CD8-positive, alpha-beta memory T cell (primary cell): ENCODE data around the gene B3GAT3. TPM values are rescaled to one million over a fixed set of nuclear protein-coding genes. Genes with fewer than 3 reads are reported as not detected.

ENCODE experiments used
- CTCF ChIA-PET: fragments of 350-600 bp; sonication (Branson Sonifier 250); formaldehyde crosslinking; loops from one replicate; lab custom pipeline; 2021; ENCODE audit warnings: antibody characterized with exemption; lab: Charles Lee
- POLR2A ChIA-PET: fragments of 350-600 bp; sonication (Branson Sonifier 250); formaldehyde crosslinking; loops from one replicate; lab custom pipeline; 2021; ENCODE audit warnings: antibody characterized with exemption; lab: Charles Lee
- DNase-seq, 5 donors: peaks; one replicate each; pipeline versions ENCODE4 v3.0.0 to v3.0.0-alpha.2; 2020 to 2022; ENCODE audit warnings: mixed read lengths in 1 of 5
- H3K27ac ChIP-seq: one replicate; pipeline ENCODE4 v1.7.0; 2013; ENCODE audit warnings: low read depth, mild to moderate bottlenecking, low read length, moderate library complexity
- H3K27me3 ChIP-seq: 2 replicates; pipeline ENCODE4 v1.7.0; 2013; ENCODE audit warnings: low read length, mild to moderate bottlenecking; ENCODE audit not compliant: insufficient read depth, poor library complexity, severe bottlenecking
- H3K36me3 ChIP-seq: 2 replicates; pipeline ENCODE4 v1.7.0; 2013; ENCODE audit warnings: mild to moderate bottlenecking, low read length, moderate library complexity; ENCODE audit not compliant: insufficient read depth
- H3K4me1 ChIP-seq: 2 replicates; pipeline ENCODE4 v1.7.0; 2013; ENCODE audit warnings: mild to moderate bottlenecking, low read length, moderate library complexity; ENCODE audit not compliant: insufficient read depth
- H3K4me3 ChIP-seq: 2 replicates; pipeline ENCODE4 v1.7.0; 2013; ENCODE audit warnings: mild to moderate bottlenecking, low read length
- H3K9me3 ChIP-seq: 2 replicates; pipeline ENCODE4 v1.7.0; 2013; ENCODE audit warnings: mild to moderate bottlenecking, low read length
- H3K27ac Mint-ChIP-seq, 8 donors: one replicate each; pipeline ENCODE4 v1.8.0; 2020 to 2021; ENCODE audit warnings: mixed read lengths in 8 of 8, mild to moderate bottlenecking in 6 of 8, inconsistent platforms in 3 of 8, moderate library complexity in 3 of 8
- H3K27me3 Mint-ChIP-seq, 2 donors: one replicate each; pipeline ENCODE4 v1.8.0; 2020 to 2021; ENCODE audit warnings: mixed read lengths in 2 of 2, mild to moderate bottlenecking in 1 of 2, moderate library complexity in 1 of 2
- H3K36me3 Mint-ChIP-seq, 3 donors: one replicate each; pipeline ENCODE4 v1.8.0; 2020 to 2021; ENCODE audit warnings: mixed read lengths in 3 of 3, inconsistent platforms in 1 of 3, mild to moderate bottlenecking in 1 of 3
- H3K4me1 Mint-ChIP-seq, 3 donors: one replicate each; pipeline ENCODE4 v1.8.0; 2020 to 2021; ENCODE audit warnings: mixed read lengths in 3 of 3, inconsistent platforms in 1 of 3, mild to moderate bottlenecking in 1 of 3
- H3K4me3 Mint-ChIP-seq, 7 donors: one replicate each; pipeline ENCODE4 v1.8.0; 2020 to 2021; ENCODE audit warnings: mixed read lengths in 7 of 7, mild to moderate bottlenecking in 6 of 7, moderate library complexity in 4 of 7, inconsistent platforms in 2 of 7
- H3K9me3 Mint-ChIP-seq, 5 donors: one replicate each; pipeline ENCODE4 v1.8.0; 2020 to 2022; ENCODE audit warnings: mixed read lengths in 5 of 5, mild to moderate bottlenecking in 3 of 5, moderate library complexity in 2 of 5, inconsistent platforms in 1 of 5
- polyA plus RNA-seq: library from polyadenylated mRNA; unstranded; fragments of 300-500 nt; fragmentation: Illumina TruSeq; gene quantifications from one replicate; pipeline ENCODE4 v1.2.3, GENCODE V29; 2021
- total RNA-seq, 2 experiments: library from RNA; stranded (reverse); gene quantifications; one replicate each; pipeline ENCODE4 v1.2.3, GENCODE V29; 2021

B3GAT3 gene
- total and polyA plus RNA-seq, 3 experiments from 2014 or later = 48.9 to 68.2 (median 67.4) TPM

DNA sequence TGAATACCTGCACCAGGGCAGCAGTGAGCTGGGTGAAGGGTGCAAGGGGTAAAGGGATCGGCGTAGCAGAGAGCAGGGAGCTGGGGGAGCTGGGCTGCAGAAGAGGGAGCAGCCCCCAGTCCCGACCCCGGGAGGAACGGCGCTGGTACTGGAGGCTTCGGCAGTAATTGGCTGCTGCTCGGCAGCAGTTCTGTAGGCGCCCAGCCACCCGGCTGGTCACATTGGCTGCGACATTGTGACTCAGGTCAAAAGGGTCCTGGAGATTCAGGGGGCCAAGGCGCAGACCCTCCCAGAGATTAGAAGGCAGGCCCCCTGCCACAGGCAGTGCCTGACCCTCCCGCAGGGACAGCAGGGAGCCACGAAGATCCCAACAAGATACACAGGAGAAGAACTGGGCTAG lies 45.9 kb downstream of the B3GAT3 start:
- H3K36me3 ChIP-seq = peaks cover 29% of the 10 kb centered on the region
- Mint-ChIP-seq H3K27me3 (no peaks in the 10 kb centered on the region), H3K4me1 (peaks cover 40 to 44% (median 40%) of the 10 kb centered on the region in 3 donors), H3K4me3 (peak overlapping the region in 6 of 7 donors; percentile 50 to 95 (median 72)), H3K36me3 (peaks cover 8 to 77% (median 13%) of the 10 kb centered on the region in 3 donors), H3K27ac (peak overlapping the region in 4 of 8 donors; percentile 42 to 90 (median 86)), H3K9me3 (no peaks in the 10 kb centered on the region)
- ChIA-PET POLR2A (interaction anchor here (0.9 to 2.3 kb wide), 3 partner anchors 20 to 89 kb away, joined by 4 to 20 read pairs (median 4); partner anchors contain the start of genes C11orf98, CSKMT and GANAB), CTCF (interaction anchor here (1.6 to 2.8 kb wide), 2 partner anchors 16 to 118 kb away, joined by 3 to 17 read pairs; partner anchors contain the start of gene TUT1)
- no peaks in the 10 kb centered on the region for H3K27me3 ChIP-seq
- H3K4me3 ChIP-seq = no peak overlapping the region
- no peak overlapping the region for H3K27ac ChIP-seq
- H3K9me3 ChIP-seq = no peaks in the 10 kb centered on the region
- DNase-seq = peak in 1 of 5 donors; percentile 43
- H3K4me1 ChIP-seq = peaks cover 24% of the 10 kb centered on the region

DNA sequence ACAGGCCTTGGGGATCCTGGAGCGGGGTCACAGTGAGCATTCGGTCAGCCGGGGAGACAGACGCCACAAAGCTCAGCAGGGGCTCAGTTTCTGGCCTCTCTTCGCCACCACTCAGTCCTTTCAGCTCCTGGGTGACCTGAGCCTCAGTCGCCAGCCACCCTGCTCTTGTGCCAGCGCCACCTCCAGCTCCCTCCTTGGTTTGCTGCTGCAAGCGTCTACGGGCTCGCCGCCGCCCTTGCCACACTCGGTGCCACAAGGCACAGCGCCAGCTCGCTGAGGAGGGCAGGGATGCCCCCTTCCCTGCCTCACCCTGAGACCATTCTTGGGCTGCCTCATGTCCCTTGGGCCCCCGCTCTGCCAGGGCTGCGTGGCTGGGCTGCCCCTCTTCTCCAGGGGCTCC lies 46.6 kb downstream of the B3GAT3 start:
- Mint-ChIP-seq H3K4me1 (peaks cover 43 to 50% (median 46%) of the 10 kb centered on the region in 3 donors), H3K4me3 (peak overlapping the region; percentile 90 to 98 (median 96)), H3K36me3 (peaks cover 10 to 79% (median 13%) of the 10 kb centered on the region in 3 donors), H3K9me3 (no peaks in the 10 kb centered on the region), H3K27ac (peak overlapping the region; percentile 85 to 97 (median 93)), H3K27me3 (no peaks in the 10 kb centered on the region)
- Histone ChIP-seq H3K27me3 (no peaks in the 10 kb centered on the region), H3K36me3 (peaks cover 31% of the 10 kb centered on the region), H3K9me3 (no peaks in the 10 kb centered on the region), H3K4me3 (peak overlapping the region; percentile 94), H3K4me1 (peaks cover 24% of the 10 kb centered on the region), H3K27ac (no peak overlapping the region)
- CTCF ChIA-PET = interaction anchor here (0.7 to 2.8 kb wide), 7 partner anchors 13 to 150 kb away, joined by 3 to 17 read pairs (median 6); partner anchors contain the start of gene TUT1
- DNase-seq = peak in 1 of 5 donors; percentile 44
- POLR2A ChIA-PET = interaction anchor here (0.9 to 2.3 kb wide), 6 partner anchors 13 to 90 kb away, joined by 4 to 49 read pairs (median 5); partner anchors contain the start of genes C11orf98, CSKMT, GANAB and INTS5

DNA sequence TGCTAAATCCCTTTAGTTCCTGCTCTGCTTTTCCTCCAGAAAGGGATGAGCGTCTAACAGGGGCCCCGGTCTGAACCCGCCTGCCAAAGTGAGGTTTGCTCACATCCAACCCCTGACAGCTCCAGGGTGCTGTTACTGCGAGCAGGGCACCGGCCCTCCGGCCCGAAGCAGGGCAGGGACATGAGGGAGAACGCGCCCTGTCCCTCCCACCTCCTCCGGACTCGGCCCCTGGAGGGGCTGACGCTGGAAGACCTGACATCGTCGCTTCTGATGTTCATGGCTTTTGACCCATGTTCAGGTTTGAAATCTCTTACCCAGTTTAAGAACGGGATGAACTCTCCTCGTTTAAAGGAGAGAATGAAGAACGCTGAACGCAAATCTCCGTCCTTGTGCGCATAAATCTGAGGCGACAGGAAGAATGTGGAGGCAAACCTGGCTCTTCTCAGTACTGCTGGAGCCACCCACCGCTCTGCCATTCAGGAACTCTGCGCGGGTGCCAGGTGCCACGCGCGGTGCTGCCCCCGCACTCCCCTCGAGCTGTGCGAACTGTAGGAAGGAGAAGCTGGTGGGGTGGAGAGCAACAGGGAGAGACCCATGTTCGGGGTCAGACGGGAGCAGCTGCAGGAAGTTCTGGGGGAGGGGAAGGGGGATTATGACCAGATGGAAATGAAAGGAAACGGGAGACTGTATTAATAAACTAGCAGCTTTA lies 47.3 kb downstream of the B3GAT3 start:
- H3K27me3 Mint-ChIP-seq = no peaks in the 10 kb centered on the region
- no peaks in the 10 kb centered on the region for H3K9me3 ChIP-seq
- no peaks in the 10 kb centered on the region for H3K27me3 ChIP-seq
- peak in 1 of 5 donors; percentile 46 for DNase-seq
- ChIA-PET POLR2A (interaction anchor here (0.6 to 3.0 kb wide), 22 partner anchors 13 to 467 kb away, joined by 3 to 49 read pairs (median 4); partner anchors contain the start of genes AHNAK, B3GAT3, C11orf98 and CSKMT), CTCF (interaction anchor here (0.7 to 2.8 kb wide), 17 partner anchors 11 to 257 kb away, joined by 3 to 17 read pairs (median 3); partner anchors contain the start of genes B3GAT3, C11orf98, CSKMT and HNRNPUL2)
- H3K36me3 ChIP-seq = peaks cover 37% of the 10 kb centered on the region
- H3K9me3 Mint-ChIP-seq = no peaks in the 10 kb centered on the region
- H3K4me1 Mint-ChIP-seq = peaks cover 46 to 56% (median 50%) of the 10 kb centered on the region in 3 donors
- peaks cover 10 to 85% (median 13%) of the 10 kb centered on the region in 3 donors for H3K36me3 Mint-ChIP-seq
- H3K27ac Mint-ChIP-seq = peak overlapping the region; percentile 90 to 97 (median 94)
- peaks cover 24% of the 10 kb centered on the region for H3K4me1 ChIP-seq
- H3K4me3 ChIP-seq = peak overlapping the region; percentile 94
- peak overlapping the region; percentile 93 for H3K27ac ChIP-seq
- peak overlapping the region; percentile 90 to 98 (median 96) for H3K4me3 Mint-ChIP-seq

DNA sequence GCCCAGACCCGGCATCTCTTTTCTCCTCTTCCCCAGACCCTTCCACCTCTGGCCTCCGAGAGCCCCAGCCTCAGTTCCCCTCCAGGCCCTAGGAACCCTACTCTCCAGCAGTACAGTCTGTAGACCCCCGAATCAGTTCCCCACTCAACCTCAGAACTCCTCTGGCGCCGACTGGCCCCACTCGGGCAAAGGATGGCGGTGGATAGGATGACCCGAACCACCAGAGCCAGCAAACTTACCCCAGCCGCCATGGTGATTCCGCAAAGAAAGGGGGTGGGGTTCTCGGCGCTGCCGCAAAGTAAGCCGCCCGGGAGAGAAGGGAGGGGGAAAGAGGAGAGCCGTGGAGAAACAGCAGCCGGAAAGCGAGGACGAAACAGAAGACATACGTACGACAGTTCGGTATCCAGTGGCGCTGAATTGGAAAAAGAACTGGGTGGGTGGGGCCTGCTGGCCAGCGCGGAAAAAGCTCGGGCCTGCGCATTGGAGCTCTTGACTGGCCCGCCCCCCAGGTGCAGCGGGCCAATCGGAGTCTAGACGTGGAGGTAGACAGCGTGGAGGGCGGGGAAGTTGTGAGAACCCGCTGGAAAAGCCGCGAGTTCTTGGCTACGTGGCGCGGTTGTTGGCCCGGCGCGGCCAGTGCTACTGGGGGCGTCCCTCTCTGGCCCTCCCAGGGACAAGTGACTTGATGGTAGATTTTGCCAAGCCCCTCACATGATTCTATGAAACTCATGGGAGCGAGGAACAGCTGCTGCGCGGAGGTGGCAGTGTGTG lies 48.0 kb downstream of the B3GAT3 start, which contains the start of gene EEF1G:
Gene EEF1G (minus strand): TSS at position 300 of the 771 bp plus-strand sequence. CDS start 49 bp downstream, at position 251.
- peak within 1 kb of the TSS; percentile 94 for H3K4me3 ChIP-seq
- ChIA-PET CTCF (interaction anchor here (0.7 to 2.8 kb wide), 15 partner anchors 12 to 258 kb away, joined by 3 to 17 read pairs (median 4); partner anchors contain the start of genes B3GAT3, C11orf98, CSKMT and HNRNPUL2), POLR2A (interaction anchor here (0.6 to 3.0 kb wide), 19 partner anchors 14 to 466 kb away, joined by 3 to 49 read pairs (median 5); partner anchors contain the start of genes AHNAK, B3GAT3, C11orf98 and CSKMT)
- H3K27ac Mint-ChIP-seq = peak within 1 kb of the TSS; percentile 90 to 97 (median 95)
- H3K27me3 Mint-ChIP-seq = no peaks in the 10 kb centered on the region
- H3K9me3 Mint-ChIP-seq = no peaks in the 10 kb centered on the region
- peaks cover 46 to 59% (median 52%) of the 10 kb centered on the region in 3 donors for H3K4me1 Mint-ChIP-seq
- peaks cover 10 to 84% (median 13%) of the 10 kb centered on the region in 3 donors for H3K36me3 Mint-ChIP-seq
- no peaks in the 10 kb centered on the region for H3K27me3 ChIP-seq
- peaks cover 39% of the 10 kb centered on the region for H3K36me3 ChIP-seq
- H3K4me1 ChIP-seq = peaks cover 24% of the 10 kb centered on the region
- peak within 1 kb of the TSS; percentile 90 to 98 (median 96) for H3K4me3 Mint-ChIP-seq
- H3K9me3 ChIP-seq = no peaks in the 10 kb centered on the region
- peak; percentile 96 to 100 (median 99) for DNase-seq
- H3K27ac ChIP-seq = peak within 1 kb of the TSS; percentile 93

DNA sequence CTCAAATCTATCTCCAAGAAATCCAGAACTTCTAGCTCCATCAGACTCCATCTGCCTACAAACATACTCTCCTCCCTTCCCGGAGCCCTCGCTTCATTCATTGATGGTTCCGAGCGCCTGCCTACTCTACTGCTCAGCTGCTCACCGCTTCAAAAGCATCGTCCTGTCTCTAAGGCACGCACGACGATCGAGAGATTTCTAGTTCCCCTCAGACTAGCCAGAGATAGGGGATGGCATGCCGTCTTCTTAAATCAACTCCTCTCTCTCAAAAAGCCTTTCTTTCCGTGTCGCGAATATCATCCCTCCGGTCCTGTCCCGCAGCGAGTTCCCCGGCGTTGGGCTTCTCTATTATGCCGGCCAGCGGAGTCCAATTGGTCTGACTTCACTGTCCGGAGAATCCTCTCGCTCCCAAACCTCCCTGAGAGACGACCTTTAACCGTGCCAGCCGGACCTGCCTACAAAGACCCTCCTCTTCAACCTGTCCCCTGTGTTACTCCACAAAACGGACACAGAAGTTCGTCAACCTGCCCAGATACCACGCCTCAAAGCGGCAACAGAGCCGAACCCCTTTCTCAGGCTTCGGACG lies 48.7 kb downstream of the B3GAT3 start:
- peaks cover 24% of the 10 kb centered on the region for H3K4me1 ChIP-seq
- peak in 2 of 5 donors; percentile 50 to 53 for DNase-seq
- H3K36me3 Mint-ChIP-seq = peaks cover 10 to 83% (median 12%) of the 10 kb centered on the region in 3 donors
- H3K4me3 ChIP-seq = peak overlapping the region; percentile 84
- ChIA-PET CTCF (interaction anchor here (0.8 to 4.5 kb wide), 15 partner anchors 12 to 154 kb away, joined by 3 to 21 read pairs (median 5); partner anchors contain the start of genes B3GAT3, C11orf98, CSKMT and HNRNPUL2), POLR2A (interaction anchor here (0.8 to 3.0 kb wide), 14 partner anchors 17 to 214 kb away, joined by 3 to 49 read pairs (median 6); partner anchors contain the start of genes AHNAK, B3GAT3, C11orf98 and CSKMT)
- H3K27me3 Mint-ChIP-seq = no peaks in the 10 kb centered on the region
- H3K27me3 ChIP-seq = no peaks in the 10 kb centered on the region
- peak overlapping the region; percentile 85 to 97 (median 95) for H3K27ac Mint-ChIP-seq
- H3K4me3 Mint-ChIP-seq = peak overlapping the region; percentile 90 to 98 (median 96)
- H3K36me3 ChIP-seq = peaks cover 39% of the 10 kb centered on the region
- peaks cover 46 to 59% (median 52%) of the 10 kb centered on the region in 3 donors for H3K4me1 Mint-ChIP-seq
- H3K27ac ChIP-seq = peak overlapping the region; percentile 77
- no peaks in the 10 kb centered on the region for H3K9me3 ChIP-seq
- no peaks in the 10 kb centered on the region for H3K9me3 Mint-ChIP-seq

DNA sequence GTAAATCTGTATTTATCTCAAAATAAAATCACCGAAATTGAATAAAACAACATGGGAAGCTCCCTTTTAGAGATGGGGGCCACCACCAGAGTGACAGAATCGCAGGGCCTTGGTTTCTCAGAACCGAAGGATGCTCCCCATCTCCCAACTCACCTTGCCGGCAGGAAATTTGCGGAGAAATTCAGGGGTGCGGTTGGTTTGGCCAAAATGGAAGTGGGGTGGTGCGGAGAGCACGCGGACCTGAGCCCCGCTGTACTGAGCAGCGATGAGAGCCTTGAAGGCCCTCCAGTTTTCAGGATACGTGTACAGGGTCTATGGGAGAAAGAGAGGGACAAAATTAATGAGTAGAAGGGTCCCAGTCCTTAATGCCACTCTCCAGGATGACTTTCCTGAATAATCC lies 49.4 kb downstream of the B3GAT3 start:
- ChIA-PET CTCF (interaction anchor here (1.4 to 4.5 kb wide), 4 partner anchors 12 to 147 kb away, joined by 3 to 21 read pairs (median 11); no protein-coding TSS in a partner anchor), POLR2A (interaction anchor here (0.8 to 3.0 kb wide), 2 partner anchors 17 to 29 kb away, joined by 3 to 19 read pairs; partner anchors contain the start of gene MTA2)
- H3K27me3 Mint-ChIP-seq = no peaks in the 10 kb centered on the region
- H3K4me3 ChIP-seq = peak overlapping the region; percentile 84
- peak overlapping the region; percentile 90 to 98 (median 96) for H3K4me3 Mint-ChIP-seq
- H3K4me1 Mint-ChIP-seq = peaks cover 47 to 61% (median 53%) of the 10 kb centered on the region in 3 donors
- DNase-seq = no peak
- H3K9me3 ChIP-seq = no peaks in the 10 kb centered on the region
- H3K27ac Mint-ChIP-seq = peak overlapping the region; percentile 85 to 97 (median 95)
- peaks cover 24% of the 10 kb centered on the region for H3K4me1 ChIP-seq
- H3K36me3 Mint-ChIP-seq = peaks cover 10 to 80% (median 12%) of the 10 kb centered on the region in 3 donors
- H3K27ac ChIP-seq = peak overlapping the region; percentile 77
- no peaks in the 10 kb centered on the region for H3K9me3 Mint-ChIP-seq
- no peaks in the 10 kb centered on the region for H3K27me3 ChIP-seq
- peaks cover 36% of the 10 kb centered on the region for H3K36me3 ChIP-seq
